DMS153 treated with DMSO at 0.1 percent for 48 hours (cell line): ENCODE data around the gene RNF113B.

Experiments used
- DNase-seq: peaks from one replicate; lab custom pipeline; 2025; ENCODE audit not compliant: unreplicated experiment; lab: John Stamatoyannopoulos, UW

The RNF113B gene

GRCh38 chr13:98176777-98177608 lies at the start of gene RNF113B:
Gene RNF113B, minus strand, starts transcription at chr13:98177269. Its CDS starts 33 bp downstream, at chr13:98177236.
- no peak for DNase-seq

- DNase-seq = no peak
These were observed 49.4 kb upstream of the RNF113B start for GRCh38 chr13:98226496-98226895.

- DNase-seq = no peak
These were observed 48.2 kb upstream of the RNF113B start for GRCh38 chr13:98225036-98225940.

- DNase-seq = no peak
These were observed 47.5 kb upstream of the RNF113B start for GRCh38 chr13:98224557-98224956.

GRCh38 chr13:98223741-98224140 lies 46.7 kb upstream of the RNF113B start:
- DNase-seq = no peak

GRCh38 chr13:98222816-98223215 lies 45.7 kb upstream of the RNF113B start:
- no peak for DNase-seq

- DNase-seq = no peak
These were observed 45.0 kb upstream of the RNF113B start for GRCh38 chr13:98222081-98222554.

- no peak for DNase-seq
These were observed 44.2 kb upstream of the RNF113B start for GRCh38 chr13:98221234-98221633.

GRCh38 chr13:98220271-98220791 lies 43.3 kb upstream of the RNF113B start:
- no peak for DNase-seq

GRCh38 chr13:98219685-98220084 lies 42.6 kb upstream of the RNF113B start:
- no peak for DNase-seq

- no peak for DNase-seq
These were observed 40.5 kb upstream of the RNF113B start for GRCh38 chr13:98217597-98217996.

GRCh38 chr13:98216711-98217285 lies 39.7 kb upstream of the RNF113B start:
- no peak for DNase-seq

- DNase-seq = no peak
These were observed 39.1 kb upstream of the RNF113B start for GRCh38 chr13:98216135-98216565.

- DNase-seq = no peak
These were observed 38.4 kb upstream of the RNF113B start for GRCh38 chr13:98215508-98215907.

GRCh38 chr13:98214707-98215106 lies 37.6 kb upstream of the RNF113B start:
- peak; percentile 58 for DNase-seq

- DNase-seq = no peak
These were observed 37.1 kb upstream of the RNF113B start for GRCh38 chr13:98214008-98214643.

- no peak for DNase-seq
These were observed 36.3 kb upstream of the RNF113B start for GRCh38 chr13:98213354-98213753.

GRCh38 chr13:98212763-98213162 lies 35.7 kb upstream of the RNF113B start:
- DNase-seq = no peak

- no peak for DNase-seq
These were observed 31.5 kb upstream of the RNF113B start for GRCh38 chr13:98208606-98209005.

GRCh38 chr13:98207416-98207815 lies 30.3 kb upstream of the RNF113B start:
- DNase-seq = no peak

GRCh38 chr13:98206946-98207345 lies 29.9 kb upstream of the RNF113B start:
- no peak for DNase-seq
